ENCODE results near the gene KIZ.

- TF ChIP-seq POLR2A (IDR thresholded peaks at IDR 0.05; ENCODE audit: low read length) (no peak), GATA1 (IDR thresholded peaks at IDR 0.05; ENCODE audit: low read depth, low read length) (no peak)
Measured at GRCh38 chr20:21089391-21089790, 36.5 kb upstream of the KIZ start.
